ENCODE results near the gene ANKS1A. TPM values are rescaled to one million over a fixed set of nuclear protein-coding genes. Genes with fewer than 3 reads are reported as not detected.

ANKS1A gene
- polyA plus RNA-seq, 6 donors from 2014 or later, result 1.4 to 5.5 (median 2.3) TPM; not detected in 1

DNA sequence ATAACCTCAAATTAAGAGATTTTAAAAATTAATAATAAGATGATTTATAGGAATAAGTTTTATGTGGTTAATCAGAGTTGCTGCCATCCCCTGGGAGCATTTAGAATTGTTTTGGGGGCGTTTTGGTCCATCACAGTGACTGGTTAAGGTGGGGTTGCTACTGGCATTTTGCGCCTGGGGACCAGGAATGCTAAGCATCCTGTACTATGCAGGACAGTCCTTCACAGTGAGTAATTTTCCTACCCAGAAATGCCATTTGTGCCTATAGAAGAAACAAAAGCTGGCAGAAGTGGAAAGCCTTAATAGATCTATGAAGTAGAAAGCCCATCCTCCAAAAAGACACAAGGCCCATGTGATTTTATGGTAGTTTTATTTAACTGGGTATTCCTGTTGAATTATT is 118.0 kb downstream of the ANKS1A start:
- Mint-ChIP-seq H3K27me3 (no peaks in the 10 kb centered on the region), H3K36me3 (peaks cover 0 to 12% of the 10 kb centered on the region in 2 donors), H3K9me3 (no peaks in the 10 kb centered on the region), H3K27ac (no peak overlapping the region), H3K4me1 (no peaks in the 10 kb centered on the region), H3K4me3 (no peak overlapping the region)
- DNase-seq, result no peak
- ATAC-seq (ENCODE audit: low read depth in 2 of 2), result no peak

DNA sequence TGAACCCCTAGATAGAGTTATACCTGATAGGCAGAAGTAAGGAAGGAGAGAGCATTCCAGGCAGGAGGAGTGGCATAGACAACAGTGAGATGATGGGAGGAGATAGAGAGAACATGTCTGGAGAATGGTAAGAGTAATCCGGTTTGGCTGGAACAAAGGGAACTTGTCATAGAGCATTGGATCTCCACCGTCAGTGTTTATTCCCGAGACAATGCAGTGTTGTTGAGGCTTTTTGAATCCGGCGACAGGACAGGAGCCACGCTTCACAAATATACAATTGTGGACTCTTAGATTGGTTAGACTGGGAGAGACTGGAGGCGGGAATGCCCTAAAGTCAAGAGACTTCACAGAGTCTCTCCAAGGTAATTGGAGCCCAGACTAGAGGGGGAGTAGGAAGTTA is 119.8 kb downstream of the ANKS1A start:
- Mint-ChIP-seq H3K9me3 (no peaks in the 10 kb centered on the region), H3K36me3 (peaks cover 0 to 10% of the 10 kb centered on the region in 2 donors), H3K4me1 (no peaks in the 10 kb centered on the region), H3K27me3 (no peaks in the 10 kb centered on the region), H3K27ac (no peak overlapping the region), H3K4me3 (no peak overlapping the region)
- DNase-seq, result no peak
- no peak for ATAC-seq (ENCODE audit: low read depth in 2 of 2)

DNA sequence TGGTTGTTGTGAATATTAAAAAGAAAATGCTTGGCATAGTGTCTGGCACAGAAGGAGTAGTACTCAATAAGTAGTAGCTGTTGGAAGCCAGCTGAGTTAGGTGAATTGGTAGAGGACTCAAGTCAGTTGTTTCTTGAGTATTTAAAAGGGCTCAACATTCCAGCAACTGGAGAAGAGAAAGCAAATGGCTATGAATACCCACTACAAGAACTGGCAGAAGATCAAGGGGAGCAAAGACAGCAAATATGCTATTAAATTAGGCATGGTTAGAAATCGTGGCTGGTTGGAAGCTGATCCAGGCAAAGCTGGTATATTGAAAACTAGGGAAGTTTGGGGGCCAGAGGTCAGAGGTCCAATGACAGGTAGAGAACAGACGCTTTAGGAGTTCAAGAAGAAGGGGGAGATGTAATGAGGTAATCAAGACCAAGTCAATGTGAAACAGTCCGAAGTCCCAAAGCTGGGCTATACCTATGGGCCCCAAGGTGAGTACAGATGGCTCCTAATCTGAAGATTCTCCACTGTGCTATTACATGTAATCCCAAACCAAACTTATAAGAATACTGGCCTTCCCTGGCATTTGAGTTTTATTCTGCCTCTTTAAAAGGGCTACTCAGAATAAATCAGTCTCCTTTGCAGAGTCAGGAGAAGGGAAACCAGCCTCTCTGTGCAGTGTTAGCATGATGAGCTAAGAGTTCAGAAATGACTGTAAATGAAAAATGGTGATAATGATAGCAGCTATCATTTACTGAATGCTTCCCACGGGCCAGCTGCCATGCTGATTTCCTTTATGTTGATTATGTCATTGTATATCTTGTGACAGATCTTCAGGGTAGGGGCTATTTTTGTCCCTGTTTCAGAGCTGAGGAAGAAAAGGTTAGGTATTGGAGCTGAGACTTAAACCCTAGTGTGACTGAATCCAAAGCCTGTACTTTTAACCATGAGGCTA is 122.3 kb downstream of the ANKS1A start:
- Mint-ChIP-seq H3K4me3 (no peak overlapping the region), H3K9me3 (no peaks in the 10 kb centered on the region), H3K36me3 (peaks cover 0 to 3% of the 10 kb centered on the region in 2 donors), H3K27me3 (no peaks in the 10 kb centered on the region), H3K4me1 (no peaks in the 10 kb centered on the region), H3K27ac (no peak overlapping the region)
- no peak for DNase-seq
- no peak for ATAC-seq (ENCODE audit: low read depth in 2 of 2)

DNA sequence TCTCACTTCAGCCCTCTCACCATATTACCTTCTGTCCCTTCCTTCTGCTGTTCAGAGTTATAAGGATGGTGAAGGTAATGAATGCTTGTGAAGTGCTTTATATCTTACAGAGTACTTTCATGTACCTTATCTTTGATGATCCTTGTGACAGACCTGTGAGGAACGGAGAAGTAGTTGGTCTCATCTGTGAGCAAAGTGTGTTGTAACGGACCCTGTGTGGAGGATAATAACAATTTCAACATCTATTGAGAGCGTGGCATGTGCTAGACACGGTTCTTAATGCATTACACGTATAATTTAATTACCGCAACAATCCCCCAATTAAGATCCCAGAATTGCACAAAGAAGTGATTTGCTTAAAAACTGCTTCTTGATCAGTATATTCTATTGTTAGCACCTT is 124.6 kb downstream of the ANKS1A start:
- Mint-ChIP-seq H3K36me3 (peaks cover 9 to 16% of the 10 kb centered on the region in 2 donors), H3K4me1 (no peaks in the 10 kb centered on the region), H3K27me3 (no peaks in the 10 kb centered on the region), H3K4me3 (no peak overlapping the region), H3K9me3 (no peaks in the 10 kb centered on the region), H3K27ac (no peak overlapping the region)
- ATAC-seq (ENCODE audit: low read depth in 2 of 2), result no peak
- no peak for DNase-seq

DNA sequence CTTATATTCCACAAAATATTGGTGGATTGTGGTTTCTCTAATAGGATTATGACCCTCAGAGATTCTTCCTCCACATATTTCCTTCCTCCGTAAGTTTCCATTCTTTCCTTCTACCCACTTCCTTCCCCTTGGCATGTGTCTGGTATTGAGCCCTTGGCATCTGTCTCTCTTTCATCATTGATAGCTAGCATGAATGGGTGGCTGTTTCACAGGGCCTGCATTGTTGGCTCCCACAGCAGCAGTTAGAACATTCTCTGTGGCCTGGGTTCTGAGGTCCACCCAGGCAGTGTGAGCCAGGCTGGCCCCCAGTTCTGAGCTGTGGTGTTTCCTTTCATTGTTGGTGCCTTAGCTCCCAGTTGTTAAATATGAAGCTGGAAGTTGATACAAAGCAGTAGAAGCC is 125.3 kb downstream of the ANKS1A start:
- peaks cover 13 to 21% of the 10 kb centered on the region in 2 donors for H3K36me3 Mint-ChIP-seq
- no peaks in the 10 kb centered on the region for H3K9me3 Mint-ChIP-seq
- DNase-seq, result no peak
- no peaks in the 10 kb centered on the region for H3K4me1 Mint-ChIP-seq
- H3K4me3 Mint-ChIP-seq, result peak overlapping the region in 1 of 8 donors; percentile 63
- no peaks in the 10 kb centered on the region for H3K27me3 Mint-ChIP-seq
- no peak overlapping the region for H3K27ac Mint-ChIP-seq
- no peak for ATAC-seq (ENCODE audit: low read depth in 2 of 2)

DNA sequence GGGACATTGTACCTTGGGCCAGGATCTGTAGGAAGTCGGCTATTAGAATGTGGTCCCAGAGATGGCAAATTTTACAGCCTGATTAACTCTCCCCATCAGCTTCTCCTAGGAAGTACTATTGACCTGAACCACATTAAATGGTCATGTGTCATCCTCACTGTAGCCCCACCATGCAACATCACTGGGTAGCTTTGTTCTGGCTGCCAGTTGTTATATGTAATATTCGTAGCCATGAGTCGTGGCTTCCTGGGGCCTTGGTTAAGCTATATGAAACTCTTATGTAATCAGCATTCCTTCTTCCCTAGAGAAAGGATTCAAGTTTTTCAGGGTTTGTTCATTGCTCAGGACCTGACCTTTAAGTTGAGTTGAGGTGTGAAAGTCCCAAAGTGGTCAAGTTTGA is 125.7 kb downstream of the ANKS1A start:
- Mint-ChIP-seq H3K4me1 (no peaks in the 10 kb centered on the region), H3K27ac (peak overlapping the region in 1 of 6 donors; percentile 42), H3K9me3 (no peaks in the 10 kb centered on the region), H3K4me3 (no peak overlapping the region), H3K27me3 (no peaks in the 10 kb centered on the region), H3K36me3 (peaks cover 13 to 21% of the 10 kb centered on the region in 2 donors)
- ATAC-seq (ENCODE audit: low read depth in 2 of 2), result no peak
- no peak for DNase-seq

DNA sequence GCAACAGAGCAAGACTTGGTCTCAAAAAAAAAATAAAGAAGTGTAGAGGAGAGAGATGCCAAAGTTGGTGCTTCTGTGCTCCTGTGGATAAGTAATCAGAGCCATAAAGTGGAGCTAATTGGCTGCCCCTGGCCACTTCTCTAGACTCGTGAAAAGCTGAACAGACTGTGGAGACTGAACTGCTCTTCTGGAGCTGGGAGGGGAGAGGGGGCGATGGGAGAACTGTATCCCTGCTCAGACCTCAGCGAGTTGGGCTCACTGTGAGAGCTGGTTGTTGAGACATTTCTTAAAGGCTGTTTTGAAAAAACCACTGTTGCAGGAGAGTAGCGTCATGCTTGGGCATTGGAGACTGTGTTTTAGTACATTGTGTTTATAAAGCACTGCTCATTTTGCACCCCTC is 126.4 kb downstream of the ANKS1A start:
- Mint-ChIP-seq H3K4me3 (no peak overlapping the region), H3K9me3 (no peaks in the 10 kb centered on the region), H3K27ac (no peak overlapping the region), H3K27me3 (no peaks in the 10 kb centered on the region), H3K4me1 (no peaks in the 10 kb centered on the region), H3K36me3 (peaks cover 13 to 21% of the 10 kb centered on the region in 2 donors)
- ATAC-seq (ENCODE audit: low read depth in 2 of 2), result no peak
- DNase-seq, result no peak

DNA sequence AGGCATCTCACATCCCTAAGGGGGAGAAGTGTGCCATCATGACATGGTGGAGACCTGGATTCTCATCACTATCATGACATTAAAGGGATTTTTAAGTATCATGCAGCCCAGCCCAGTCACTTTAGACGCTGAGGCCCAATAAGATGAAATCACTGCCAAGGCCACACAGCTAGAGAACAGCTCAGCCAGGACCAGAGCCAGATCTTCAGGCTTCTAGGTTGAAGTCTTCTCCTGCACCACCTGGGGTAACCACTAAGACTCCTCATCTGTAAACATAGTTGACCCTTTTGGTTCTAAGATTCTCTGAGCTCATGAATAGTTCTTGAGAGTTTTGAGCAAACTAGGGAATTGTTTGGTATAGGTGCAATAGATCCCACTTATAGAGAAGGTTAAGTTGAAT is 126.9 kb downstream of the ANKS1A start:
- ATAC-seq (ENCODE audit: low read depth in 2 of 2), result no peak
- Mint-ChIP-seq H3K4me1 (no peaks in the 10 kb centered on the region), H3K27ac (no peak overlapping the region), H3K36me3 (peaks cover 13 to 21% of the 10 kb centered on the region in 2 donors), H3K9me3 (no peaks in the 10 kb centered on the region), H3K4me3 (no peak overlapping the region), H3K27me3 (no peaks in the 10 kb centered on the region)
- DNase-seq, result no peak

DNA sequence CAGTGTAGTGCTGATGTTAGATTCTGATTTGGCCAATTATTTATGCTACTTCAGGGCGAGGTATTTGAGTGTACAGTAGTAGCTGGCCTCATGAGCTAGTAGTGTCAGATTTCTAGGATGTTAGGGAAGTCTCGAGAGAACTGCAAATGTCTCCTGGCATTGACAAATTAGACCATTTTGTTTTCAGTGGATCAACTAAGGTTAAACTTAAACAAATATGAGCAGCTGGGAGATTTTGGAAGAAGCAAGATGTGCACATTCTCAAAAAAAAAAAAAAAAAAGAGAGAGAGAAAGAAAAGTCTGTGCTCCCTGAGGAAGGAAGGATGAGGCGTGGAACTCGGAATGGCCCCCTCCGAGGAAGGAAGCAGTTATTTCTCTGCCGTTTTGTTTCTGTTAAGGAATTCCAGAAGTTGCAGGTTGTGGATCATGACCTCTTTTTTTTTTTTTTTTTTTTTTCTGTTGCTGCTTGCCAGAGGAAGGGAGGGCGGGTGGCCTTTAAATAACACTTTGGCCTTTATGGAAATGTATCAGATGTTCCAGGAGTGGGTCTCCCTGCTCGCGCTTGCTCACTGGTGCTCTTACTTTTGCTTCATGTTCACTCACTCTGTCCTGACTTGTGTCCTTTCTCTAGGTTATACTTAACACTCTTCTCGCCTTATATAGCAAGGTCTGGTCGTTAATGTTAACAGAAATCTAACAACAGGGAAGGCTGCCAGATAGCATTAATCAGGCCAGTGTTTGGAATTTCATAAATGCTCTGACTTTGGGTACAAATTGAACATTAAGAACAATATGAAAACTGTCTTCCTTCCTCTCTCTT is 127.7 kb downstream of the ANKS1A start:
- DNase-seq (no peak), ATAC-seq (ENCODE audit: low read depth in 2 of 2) (no peak)
- Mint-ChIP-seq H3K27ac (peak overlapping the region in 1 of 6 donors; percentile 64), H3K9me3 (no peaks in the 10 kb centered on the region), H3K36me3 (peaks cover 13 to 21% of the 10 kb centered on the region in 2 donors), H3K4me3 (no peak overlapping the region), H3K4me1 (no peaks in the 10 kb centered on the region), H3K27me3 (no peaks in the 10 kb centered on the region)

DNA sequence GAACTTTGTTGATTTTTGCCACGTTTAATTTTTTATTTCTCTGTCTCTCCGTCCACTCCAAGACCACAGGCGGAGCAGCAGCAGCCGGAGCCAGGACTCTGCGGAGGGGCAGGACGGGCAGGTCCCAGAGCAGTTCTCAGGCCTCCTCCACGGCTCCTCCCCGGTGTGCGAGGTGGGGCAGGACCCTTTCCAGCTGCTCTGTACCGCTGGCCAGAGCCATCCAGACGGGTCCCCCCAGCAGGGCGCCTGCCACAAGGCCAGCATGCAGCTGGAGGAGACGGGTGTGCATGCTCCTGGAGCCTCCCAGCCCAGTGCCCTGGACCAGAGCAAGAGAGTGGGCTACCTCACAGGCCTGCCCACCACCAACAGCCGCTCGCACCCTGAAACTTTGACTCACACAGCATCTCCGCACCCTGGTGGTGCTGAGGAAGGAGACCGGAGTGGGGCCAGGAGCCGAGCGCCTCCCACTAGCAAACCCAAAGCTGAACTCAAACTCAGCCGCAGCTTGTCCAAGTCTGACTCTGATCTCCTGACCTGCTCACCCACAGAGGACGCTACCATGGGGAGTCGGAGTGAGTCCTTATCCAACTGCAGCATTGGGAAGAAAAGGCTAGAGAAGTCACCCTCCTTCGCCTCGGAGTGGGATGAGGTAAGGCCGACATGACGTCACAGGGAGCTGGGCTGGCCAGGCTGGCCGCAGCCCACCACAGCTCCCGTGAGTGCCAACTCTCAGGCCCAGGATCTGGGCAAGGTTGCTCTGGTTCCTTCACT is 128.5 kb downstream of the ANKS1A start:
- ATAC-seq (ENCODE audit: low read depth in 2 of 2) (no peak), DNase-seq (no peak)
- Mint-ChIP-seq H3K4me3 (no peak overlapping the region), H3K27ac (peak overlapping the region in 1 of 6 donors; percentile 64), H3K27me3 (no peaks in the 10 kb centered on the region), H3K4me1 (no peaks in the 10 kb centered on the region), H3K9me3 (no peaks in the 10 kb centered on the region), H3K36me3 (peaks cover 13 to 21% of the 10 kb centered on the region in 2 donors)

DNA sequence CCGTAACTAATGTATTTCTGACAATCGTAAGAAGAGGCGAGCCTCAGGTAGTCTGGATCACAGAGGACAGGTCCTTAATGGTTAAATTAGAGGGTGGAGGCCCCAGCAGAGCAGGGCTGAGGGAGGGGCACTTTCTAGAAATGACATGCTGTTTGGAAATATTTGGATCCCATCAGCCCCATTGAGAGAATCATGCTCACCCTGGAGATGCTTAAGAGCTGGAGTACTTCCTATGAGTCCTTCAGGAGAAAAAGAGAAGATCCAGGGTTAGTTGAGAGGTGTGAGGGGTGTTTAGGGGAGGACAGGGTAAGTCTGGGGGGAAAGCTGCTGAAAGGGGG is 129.1 kb downstream of the ANKS1A start:
- Mint-ChIP-seq H3K27ac (no peak overlapping the region), H3K9me3 (no peaks in the 10 kb centered on the region), H3K36me3 (peaks cover 13 to 21% of the 10 kb centered on the region in 2 donors), H3K4me1 (no peaks in the 10 kb centered on the region), H3K4me3 (no peak overlapping the region), H3K27me3 (no peaks in the 10 kb centered on the region)
- no peak for DNase-seq
- ATAC-seq (ENCODE audit: low read depth in 2 of 2), result no peak

DNA sequence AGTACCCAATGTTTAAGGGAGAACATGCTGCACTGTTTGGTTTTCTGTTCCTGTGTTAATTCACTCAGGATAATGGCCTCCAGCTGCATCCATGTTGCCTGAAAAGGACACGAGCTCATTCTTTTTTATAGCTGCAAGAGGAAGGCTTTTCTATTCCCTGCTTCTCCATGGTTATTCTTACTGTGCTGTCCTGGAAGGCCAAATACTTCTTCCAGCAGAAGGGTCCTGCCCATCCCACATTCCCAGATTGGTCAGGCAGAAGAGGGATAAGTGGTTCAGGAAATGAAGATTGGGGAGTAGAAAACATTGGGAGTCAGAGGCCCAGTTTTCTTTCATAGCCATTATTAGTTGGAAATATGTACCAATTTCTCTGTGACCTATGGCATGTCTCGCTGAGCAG is 129.7 kb downstream of the ANKS1A start:
- peak overlapping the region in 1 of 6 donors; percentile 82 for H3K27ac Mint-ChIP-seq
- no peak for DNase-seq
- H3K36me3 Mint-ChIP-seq, result peaks cover 13 to 21% of the 10 kb centered on the region in 2 donors
- no peaks in the 10 kb centered on the region for H3K9me3 Mint-ChIP-seq
- ATAC-seq (ENCODE audit: low read depth in 2 of 2), result no peak
- H3K4me1 Mint-ChIP-seq, result no peaks in the 10 kb centered on the region
- no peaks in the 10 kb centered on the region for H3K27me3 Mint-ChIP-seq
- H3K4me3 Mint-ChIP-seq, result no peak overlapping the region

DNA sequence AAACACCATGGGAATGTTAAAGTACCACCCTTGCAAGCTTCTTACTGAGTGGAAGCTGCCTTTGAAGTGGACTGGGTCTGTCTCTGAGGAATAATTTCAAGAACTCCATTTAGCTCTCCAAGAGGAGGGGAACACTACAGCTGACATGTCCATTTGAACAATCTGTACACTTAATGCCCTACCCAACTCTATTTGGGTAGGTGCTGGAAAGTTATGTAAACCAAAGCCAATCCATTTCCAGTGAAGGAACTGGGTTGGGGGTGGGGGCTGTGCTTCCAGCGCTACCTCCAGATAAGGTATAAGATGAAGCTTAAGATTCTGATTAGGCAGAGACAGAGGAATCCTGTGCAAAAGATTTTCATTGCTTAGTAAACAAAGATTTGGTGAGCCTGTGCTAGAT is 130.1 kb downstream of the ANKS1A start:
- Mint-ChIP-seq H3K9me3 (no peaks in the 10 kb centered on the region), H3K27ac (no peak overlapping the region), H3K4me1 (no peaks in the 10 kb centered on the region), H3K4me3 (no peak overlapping the region), H3K36me3 (peaks cover 13 to 21% of the 10 kb centered on the region in 2 donors), H3K27me3 (no peaks in the 10 kb centered on the region)
- ATAC-seq (ENCODE audit: low read depth in 2 of 2), result no peak
- no peak for DNase-seq

Data from naive B cell (primary cell).